ENCODE measurements around the gene DCTN2.

DCTN2 gene

DNA sequence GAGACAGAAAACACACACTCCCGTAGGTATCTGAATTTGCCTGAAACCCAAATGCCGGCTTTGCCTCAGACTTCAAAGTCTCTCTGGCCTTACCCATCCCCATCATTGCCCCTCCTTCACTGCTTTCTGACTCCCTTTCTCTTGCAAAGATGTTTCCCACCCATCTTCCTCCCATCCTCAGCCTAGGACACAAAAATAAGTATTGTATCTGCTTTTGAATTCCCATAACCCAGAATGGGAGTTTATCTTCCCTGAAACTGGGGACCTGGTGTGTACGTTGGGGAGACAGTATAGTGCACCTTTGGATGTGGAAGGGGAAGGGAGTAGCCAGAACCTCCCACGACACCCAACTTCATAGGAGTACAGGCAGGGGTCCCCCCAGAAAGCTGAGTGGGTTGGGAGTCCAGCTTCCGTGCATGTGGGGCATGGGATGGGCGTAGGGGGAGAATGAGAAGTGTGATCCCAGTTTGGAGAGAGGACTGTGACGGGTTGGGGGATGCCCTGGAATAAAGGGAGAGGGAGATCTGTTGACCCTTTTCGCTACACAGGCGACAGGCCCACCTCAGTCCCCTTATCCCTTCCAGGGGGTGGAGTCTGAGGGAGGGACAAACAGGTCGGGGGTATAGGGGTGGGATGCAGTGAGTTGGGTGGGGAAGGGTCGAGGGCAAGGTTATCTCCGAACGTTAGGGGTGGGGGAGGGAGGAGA, 2.4 kb upstream of the DCTN2 start:
- no peak for FAIRE-seq

DNA sequence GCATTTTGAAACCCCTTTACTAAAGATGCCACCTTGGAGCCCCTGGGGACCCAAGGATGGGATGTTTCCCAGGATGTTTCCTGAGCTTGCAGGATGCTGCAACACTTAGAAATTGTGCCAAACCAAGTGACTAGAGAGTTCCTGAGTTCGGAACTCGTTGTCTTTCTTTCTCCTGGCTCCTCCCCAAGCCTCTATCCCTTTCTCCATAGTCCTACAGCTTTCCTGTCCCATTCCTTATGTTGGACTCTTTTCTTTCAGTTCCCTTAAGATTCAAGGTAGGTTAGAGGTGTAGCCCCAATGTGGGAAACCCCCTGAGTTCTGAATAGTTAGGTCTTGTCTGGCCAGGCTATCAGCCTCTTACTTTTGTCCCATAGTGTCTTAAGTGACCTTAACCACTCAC, 1.5 kb upstream of the DCTN2 start:
- no peak for FAIRE-seq

DNA sequence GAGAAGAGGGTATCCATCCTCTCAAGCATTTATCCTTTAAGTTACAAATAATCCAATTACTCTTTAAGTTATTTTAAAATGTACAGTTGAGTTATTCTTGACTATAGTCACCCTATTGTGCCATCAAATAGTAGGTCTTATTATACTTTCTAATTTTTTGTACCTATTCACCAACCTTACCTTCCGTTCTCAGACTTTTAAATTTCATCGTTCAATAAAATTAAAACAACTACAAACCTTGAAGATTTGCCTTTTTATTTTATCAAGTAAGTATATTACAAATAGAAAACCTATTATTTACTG, 972 bp upstream of the DCTN2 start:
- FAIRE-seq: no peak

DNA sequence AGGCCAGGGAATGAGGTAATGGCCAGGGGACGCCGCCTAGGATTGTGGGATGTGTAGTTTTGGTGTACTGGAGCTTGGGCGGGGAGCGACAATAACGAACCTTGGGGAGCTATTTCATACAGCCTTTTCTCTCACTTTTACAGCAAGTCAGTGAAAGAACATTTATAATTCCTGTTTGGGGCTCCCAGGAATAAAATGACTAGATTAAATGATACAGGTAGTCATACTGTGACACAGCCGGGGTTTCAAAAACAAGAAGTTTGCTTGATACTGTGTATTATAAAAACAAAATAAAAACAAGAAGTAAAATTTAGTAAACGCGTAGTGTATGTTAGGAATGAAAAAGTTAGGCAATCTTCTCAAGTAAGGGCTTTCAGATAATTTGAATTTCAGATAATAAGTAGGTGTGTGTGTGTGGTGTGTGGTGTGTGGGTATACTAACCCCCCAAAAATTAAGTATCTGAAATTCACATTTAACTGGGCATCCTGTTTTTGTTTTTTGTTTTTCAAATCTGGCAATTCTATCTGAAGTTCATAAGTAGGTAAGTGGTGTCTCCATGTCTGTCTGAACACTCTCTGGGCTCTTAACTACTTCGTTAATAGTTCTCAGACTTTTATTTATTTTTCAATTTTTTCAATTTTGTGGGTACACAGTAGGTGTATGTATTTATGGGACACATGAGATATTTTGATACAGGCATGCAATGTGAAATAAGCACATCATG, 458 bp upstream of the DCTN2 start:
- FAIRE-seq: peak; percentile 79

DNA sequence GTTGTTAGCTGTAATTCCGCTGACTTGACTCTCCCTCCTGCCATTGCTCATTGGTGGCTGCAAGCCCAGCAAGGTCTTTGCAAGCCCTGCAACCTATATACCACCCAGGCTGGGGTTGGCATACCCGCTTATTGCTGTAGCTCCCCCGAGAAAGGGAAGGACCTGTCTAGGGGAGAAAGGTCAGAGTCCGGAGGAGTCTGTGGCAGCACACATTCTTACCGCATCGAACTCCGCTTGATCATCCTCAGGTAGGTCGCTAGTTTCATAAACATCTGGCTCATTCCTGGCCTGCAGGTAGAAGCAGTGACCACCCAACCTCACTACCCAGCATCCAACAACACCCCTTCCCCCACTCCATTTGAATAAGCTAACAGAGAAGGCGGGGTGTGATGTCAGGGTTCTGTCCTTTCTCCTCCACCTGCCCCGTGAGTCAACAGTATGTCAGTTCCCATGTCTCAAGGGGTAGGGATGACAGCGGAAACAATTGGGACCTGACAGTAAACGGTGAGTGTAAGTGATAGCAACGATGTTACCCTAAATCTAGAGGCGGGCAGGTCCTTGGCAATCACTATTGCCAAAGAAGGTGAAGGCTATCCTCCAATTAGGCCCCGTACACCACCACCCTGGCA, 1.1 kb downstream of the DCTN2 start:
- FAIRE-seq: no peak

DNA sequence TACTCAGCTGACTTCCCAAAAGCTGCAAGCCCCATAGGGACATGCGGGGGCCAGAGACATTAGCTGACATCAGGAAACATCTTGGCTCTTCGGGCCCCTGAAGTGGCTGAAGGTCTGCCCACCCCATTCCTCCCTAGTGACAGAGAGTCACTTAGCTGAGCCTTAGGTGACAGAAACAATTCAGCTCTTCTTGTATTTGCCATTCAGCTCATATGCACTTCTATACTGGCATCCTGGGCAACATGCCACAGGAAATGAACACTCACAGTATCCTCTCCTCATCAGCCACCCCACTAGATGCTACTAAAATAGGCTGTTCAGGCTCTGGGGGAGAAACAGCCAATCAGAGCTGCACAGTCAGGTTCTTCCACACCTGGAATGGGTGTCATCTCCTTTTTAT, 3.4 kb downstream of the DCTN2 start:
- FAIRE-seq: no peak

DNA sequence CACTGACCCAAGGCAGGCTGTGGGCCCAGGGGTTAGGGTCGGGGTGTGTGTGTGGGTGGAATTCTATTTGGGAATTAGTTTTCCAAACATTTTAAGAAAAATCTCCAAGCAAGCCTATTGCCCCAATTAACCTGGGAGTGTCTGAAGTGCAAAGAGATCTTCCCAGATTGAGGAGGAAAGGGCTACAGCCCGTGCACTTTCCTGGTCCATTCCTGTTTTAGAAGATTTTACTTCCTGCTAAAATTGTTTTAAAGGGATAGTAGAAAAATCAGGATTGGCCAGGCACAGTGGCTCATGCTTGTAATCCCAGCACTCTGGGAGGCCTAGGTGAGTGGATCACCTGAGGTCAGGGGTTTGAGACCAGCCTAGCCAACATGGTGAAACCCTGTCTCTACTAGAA, 5.3 kb downstream of the DCTN2 start:
- no peak for FAIRE-seq

DNA sequence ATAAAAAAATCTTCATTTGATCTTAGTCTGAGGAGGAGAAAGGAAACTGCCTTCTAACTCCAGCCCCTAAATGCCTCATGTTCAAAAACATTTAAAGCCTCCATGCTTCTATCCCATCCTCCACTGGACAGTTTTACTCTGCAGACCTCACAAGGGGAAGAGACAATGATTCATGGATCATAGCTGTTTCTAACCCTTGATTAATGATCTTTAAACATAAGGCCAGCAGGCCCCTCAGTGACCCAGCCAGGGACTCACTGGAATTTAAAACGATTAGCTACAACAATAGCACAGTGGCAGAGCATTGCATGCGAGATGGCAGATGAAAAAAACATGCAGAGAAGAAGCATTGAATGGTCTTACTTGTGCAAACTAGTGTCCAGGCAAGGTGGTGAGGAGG, 6.0 kb downstream of the DCTN2 start:
- no peak for FAIRE-seq

DNA sequence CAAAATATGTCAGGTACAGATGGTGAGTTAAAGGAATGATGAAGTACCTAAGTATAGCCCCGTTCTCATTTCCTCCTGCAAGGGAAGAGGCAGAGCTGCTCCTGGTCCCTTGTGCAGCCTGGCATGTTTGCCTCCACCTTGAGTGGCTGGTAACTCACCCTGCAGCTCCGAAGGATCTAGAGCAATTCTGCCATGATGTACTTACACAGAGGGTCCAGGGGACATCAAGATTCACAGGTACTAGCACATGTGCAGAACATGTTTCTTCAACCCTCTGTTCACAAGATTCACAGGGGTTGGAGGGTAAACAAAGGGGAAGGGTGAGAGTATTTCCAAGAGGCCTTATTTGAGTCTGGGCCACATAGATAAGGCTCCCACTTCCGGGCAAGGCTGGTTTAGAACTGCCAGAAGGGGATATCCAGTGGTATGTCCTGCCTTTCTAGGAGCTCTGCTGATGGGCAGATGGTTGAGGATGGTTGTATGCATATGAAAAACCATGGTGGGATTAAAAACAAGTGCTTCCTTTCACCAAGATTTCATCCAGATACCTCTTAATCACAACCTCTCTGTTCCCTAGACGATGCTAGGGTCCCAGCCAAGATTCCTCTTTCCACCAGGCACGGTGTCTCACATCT, 7.7 kb downstream of the DCTN2 start:
- FAIRE-seq: no peak

DNA sequence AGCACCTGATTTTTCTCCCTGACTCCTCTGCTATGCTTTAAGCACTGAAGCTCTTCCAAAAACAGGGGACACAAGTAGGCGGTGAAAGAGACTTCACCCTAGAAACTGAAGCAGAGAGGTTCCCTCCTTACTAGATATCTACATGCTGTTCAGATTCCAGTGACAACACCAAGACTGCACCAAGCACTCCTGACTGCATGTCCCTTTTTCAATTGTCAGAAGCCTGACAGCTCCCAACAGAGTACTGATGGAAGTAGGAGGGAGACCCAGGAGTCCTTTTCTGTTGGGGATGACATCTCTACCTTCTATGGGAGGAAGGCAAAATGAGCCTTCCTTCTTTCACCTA, 10.4 kb downstream of the DCTN2 start:
- no peak for FAIRE-seq

DNA sequence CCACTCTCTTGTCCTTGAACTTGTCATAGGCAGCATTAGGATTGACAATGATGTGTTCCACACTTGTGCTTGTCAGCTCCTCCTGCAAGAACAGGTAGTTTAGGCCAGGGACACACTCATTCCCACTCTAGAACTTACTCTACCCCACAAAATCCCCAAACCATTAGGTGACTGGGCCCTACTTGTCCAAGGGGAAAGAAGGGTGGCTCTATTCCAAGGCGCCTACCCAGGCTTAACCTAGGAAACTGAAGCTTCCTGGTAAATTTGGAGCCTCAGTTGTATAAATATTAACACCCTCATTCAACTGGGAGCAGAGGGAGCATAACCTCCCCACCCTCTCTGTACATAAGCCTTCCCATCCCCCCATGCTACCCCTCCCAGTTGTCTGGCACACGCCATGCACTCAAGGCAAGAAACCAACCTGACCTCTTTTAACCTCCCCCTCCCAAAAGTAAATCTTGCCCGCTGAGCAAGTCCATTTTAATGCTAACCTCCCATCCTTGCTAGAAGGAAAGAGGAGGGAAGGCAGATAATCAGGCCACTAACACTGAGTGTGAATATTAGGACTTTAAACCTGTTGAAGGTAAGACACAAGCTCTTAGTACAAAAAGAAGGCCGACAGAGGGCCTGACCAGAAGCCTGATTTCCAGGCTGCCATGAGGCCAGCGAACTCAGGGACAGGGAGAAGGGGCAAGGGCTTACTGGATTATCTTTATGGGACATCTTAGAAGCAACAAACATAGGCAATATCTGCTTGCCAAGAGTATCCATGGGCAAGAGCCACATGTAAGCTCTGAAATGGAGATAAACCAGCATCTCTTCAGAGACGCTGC, 11.0 kb downstream of the DCTN2 start:
- FAIRE-seq: no peak

DNA sequence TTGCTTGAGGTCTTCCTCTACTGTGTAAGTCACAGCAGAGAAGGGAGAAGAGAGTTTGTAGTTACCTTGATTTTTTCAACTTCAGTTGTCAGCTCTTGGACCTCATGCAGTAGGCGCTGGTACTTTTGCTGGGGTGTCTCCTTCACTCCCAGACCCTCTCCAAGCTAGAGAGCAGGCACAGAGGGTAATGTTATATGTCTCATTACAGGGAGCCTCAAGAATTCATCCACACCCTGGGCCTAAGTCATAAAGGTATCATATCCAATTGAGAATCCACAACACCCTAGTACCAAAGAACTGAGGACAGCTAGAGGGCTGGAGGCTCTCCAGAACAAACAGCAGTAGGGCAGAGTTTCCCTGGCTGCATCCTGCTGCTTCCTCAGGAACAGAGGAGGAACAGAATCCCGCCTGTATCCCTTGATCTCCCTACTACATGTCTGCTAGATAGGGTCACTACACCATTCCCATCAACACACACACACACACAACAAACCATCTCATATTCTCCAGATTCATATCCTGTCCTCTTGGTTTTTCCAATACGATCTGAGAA, 11.9 kb downstream of the DCTN2 start:
- FAIRE-seq: no peak

DNA sequence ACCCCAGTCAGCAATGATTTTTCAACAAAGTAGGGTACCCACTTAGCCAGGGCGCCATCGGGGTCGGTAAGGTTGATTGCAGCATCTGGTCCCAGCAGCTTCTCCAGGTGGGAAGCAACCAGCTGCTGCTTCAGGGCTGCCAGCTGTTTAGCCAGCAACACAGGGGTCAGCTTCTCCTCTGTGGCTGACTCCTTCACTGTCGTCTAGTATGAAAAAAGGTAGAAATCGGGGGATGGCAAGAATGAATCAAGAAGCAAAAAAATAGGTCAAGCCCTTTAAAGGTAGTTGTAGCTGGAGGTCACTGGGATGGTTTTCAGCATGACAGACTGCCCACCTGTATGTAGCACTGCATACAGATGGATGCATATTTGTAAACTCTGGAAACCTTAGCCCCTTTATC, 12.7 kb downstream of the DCTN2 start:
- no peak for FAIRE-seq

DNA sequence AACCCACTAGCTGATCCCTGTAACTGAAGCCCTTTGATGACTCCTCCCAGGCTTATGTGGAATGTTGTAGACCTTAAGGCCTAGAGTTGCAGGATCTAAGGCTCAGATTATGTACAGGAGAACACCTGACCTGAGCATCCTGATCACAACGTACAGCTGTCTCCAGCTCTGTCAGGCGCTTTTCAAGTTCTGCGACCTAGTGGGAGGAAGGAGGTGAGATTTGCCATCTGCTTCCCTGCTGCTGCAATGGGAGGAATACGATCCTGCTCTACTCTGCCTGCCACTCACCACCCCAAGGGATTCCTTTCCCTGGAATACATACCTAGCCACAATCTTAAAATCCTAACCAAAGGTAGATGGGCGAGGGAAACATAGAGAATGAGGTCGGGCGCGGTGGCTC, 13.9 kb downstream of the DCTN2 start:
- no peak for FAIRE-seq

DNA sequence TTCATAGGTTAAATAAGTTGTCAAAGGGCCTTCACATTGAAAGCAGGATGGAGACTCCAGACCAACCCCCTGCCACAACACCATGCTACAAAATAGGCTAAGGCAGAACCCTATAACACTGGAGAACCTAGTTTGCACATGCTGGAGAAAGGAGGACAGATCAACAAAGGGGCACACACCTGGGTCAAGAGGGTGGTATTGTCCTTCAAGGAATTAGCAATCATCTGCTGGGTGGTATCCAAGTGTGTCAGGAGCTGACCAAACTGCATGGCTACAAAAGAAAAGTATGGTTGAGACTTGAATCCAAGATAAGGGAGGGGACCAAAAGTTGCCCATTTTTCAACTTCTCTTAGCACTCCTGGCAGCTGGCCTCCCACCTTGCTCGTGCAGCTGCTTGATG, 15.2 kb downstream of the DCTN2 start:
- FAIRE-seq: no peak

DNA sequence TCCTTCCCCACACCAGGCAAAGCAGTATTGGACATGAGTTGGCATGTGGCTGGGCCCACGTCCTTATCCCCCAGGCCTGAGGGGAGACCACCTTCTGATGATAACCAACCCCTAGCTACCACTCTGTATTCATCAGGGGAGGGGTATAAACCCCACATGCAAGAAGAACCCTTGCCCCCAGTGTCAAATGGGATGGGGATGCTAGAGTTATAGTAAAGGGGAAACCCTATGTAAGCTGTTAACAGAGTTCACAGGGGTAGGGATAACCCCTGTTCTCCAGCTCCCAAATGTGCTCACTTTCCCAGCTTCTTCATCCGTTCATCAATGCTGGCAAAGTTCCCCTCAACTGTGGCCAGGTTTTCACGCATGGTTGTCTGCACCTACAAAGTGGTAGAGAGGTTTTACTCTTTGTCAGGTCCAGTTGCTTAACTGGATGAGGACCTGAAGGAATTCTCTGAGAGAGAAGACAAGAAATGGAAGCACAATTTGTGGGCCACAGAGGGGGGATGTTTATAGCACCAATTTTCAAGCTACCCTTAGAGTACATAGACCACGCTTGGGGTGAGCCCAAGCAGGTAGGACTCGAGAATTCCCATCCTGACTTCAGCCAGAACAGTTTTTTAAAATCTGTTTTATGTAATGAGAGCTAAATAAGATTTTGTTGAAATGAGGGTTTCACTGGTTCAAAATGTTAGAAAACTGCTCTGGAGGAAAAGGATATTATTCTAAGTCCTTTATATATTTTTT, 16.4 kb downstream of the DCTN2 start:
- FAIRE-seq: no peak

DNA sequence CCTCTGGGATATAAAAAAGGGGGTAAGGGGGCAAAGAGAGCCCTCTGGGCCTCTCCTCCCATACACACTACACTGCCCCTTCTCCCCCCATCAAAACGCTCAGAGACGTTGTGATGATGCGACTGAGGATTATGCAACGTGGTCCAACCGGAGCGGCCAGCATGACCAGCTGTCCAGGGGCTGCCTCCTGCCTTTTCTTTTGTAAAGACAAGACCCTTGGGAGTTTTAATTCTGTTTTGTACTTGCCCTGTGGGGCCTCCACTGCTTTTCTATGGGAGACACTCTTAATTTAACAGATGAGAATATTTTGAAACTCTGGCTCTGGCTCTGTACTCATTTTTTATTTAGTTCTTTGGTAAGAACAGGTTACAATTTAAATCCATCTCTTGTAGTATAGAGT, 17.2 kb downstream of the DCTN2 start:
- no peak for FAIRE-seq

DNA sequence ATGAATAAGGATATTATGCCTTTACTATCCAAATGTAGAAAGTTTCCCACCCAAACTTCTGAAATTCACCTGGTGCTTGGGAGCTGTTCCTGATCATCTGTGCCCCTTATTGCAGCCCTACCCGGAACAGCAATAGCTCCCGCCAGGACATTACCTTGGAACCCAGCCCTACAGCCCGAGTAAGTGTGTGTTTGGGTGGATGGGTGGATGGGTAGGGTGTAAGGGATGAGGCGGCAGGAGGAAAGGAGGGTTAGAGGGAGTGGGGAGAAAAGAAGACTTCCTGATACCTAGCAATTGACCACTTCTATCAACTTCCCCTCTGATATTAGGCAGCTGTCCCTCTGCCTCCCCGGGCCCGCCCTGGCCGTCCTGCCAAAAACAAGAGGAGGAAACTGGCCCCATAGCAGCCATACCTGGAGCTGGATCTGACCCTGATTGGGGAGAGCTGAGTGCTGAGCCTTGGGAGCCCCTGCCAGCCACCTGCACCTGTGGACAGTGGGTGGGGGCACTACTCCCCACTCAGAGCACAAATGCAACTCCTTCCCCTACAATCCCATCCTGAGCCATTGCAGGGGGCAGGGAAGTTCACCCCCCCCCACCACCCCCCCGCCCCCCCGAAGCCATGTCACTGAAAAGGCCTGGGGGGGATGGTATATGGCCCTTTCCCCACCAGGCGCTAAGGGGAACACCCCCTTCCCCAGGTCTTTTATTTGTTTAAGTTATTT, 18.0 kb downstream of the DCTN2 start:
- no peak for FAIRE-seq

DNA sequence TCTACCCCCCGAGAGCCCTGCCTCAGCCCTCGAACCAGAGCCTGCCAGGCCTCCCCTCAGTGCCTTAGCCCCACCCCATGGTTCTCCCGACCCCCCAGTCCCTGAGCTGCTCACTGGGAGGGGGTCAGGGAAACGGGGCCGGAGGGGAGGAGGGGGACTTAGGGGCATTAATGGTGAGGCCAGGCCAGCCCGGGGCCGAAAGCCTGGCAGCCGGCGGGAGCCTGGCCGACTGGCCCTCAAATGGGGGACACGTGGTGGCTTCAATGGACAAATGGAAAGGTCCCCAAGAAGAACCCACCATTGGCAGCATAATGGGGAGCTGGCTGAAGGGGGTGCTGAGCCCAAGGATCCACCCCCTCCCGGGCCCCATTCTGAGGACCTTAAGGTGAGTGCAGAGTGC, 18.8 kb downstream of the DCTN2 start:
- no peak for FAIRE-seq

DNA sequence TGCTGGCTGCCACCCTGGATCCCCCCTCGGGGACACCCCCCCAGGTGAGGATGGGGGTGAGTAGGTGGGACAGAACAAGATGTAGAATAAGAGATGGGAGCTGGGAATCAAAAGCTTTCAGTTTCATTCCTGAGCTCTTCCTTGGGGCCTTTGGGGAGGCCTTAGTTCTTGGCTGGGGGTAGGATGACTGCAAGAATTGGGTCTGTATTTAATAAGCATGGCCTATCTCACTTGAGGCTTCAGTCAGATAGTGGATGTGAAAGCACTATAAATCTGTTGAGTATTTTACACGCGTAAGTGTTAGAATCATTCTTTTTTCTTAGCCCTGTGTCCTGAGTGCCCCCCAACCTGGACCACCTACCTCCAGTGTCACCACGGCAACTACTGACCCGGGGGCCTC, 19.8 kb downstream of the DCTN2 start:
- no peak for FAIRE-seq

DNA sequence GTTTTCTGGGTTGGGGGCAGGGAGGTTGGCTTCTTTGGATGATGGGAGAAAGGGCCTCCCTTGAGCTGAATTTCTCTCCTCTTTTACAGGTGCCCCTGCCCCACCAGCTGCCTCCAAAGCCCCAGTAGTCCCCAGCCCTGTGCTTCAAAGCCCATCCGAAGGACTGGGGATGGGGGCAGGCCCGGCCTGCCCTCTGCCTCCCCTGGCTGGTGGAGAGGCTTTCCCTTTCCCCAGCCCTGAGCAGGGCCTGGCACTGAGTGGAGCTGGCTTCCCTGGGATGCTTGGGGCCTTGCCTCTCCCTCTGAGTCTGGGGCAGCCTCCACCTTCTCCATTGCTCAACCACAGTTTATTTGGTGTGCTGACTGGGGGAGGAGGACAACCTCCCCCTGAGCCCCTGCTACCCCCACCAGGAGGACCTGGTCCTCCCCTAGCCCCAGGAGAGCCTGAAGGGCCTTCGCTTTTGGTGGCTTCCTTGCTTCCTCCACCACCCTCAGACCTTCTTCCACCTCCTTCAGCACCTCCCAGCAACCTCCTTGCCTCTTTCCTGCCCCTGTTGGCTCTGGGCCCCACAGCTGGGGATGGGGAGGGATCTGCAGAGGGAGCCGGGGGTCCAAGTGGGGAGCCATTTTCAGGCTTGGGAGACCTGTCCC, 20.4 kb downstream of the DCTN2 start:
- FAIRE-seq: no peak
